SK-N-SH (cell line): ENCODE results near the gene C16orf54.

Experiments used
- EP300 ChIP-seq, 2 experiments: IDR thresholded peaks; 2 replicates each; pipeline versions ENCODE4 v1.4.0 to v1.6.1; 2012; ENCODE audit warnings: borderline replicate concordance in 1 of 2, low read depth in 1 of 2, low read length in 1 of 2
- EZH2phosphoT487 ChIP-seq: fragments of 200-600 bp; sonication (generic); IDR thresholded peaks from 2 replicates; pipeline ENCODE4 v1.6.1; 2017; ENCODE audit warnings: low read depth, mixed run types, mild to moderate bottlenecking, antibody characterized with exemption, moderate library complexity, borderline replicate concordance
- MEF2A ChIP-seq: IDR thresholded peaks from 2 replicates; pipeline ENCODE4 v1.4.0; 2012; ENCODE audit warnings: low read depth, borderline replicate concordance
- POLR2AphosphoS5 ChIP-seq: IDR thresholded peaks from 2 replicates; pipeline ENCODE4 v1.6.1; 2012; ENCODE audit warnings: low read depth, low read length
- RAD21 ChIP-seq: IDR thresholded peaks from 2 replicates; pipeline ENCODE4 v1.6.1; 2012; ENCODE audit warnings: mild to moderate bottlenecking, low read length
- RFX5 ChIP-seq: IDR thresholded peaks from 2 replicates; pipeline ENCODE4 v1.6.1; 2012; ENCODE audit warnings: mild to moderate bottlenecking, improper control_type of control experiment, low read length
- RXRA ChIP-seq: IDR thresholded peaks from 2 replicates; pipeline ENCODE4 v1.4.0; 2012; ENCODE audit warnings: low read depth, mild to moderate bottlenecking, borderline replicate concordance
- YY1 ChIP-seq: IDR thresholded peaks from 2 replicates; pipeline ENCODE4 v1.4.0; 2012; ENCODE audit warnings: low read depth, mild to moderate bottlenecking
- TF ChIP-seq, protein P1 (sequence below): fragments of 200-600 bp; sonication (generic); IDR thresholded peaks from 2 replicates; pipeline ENCODE4 v1.6.1; 2017; ENCODE audit warnings: antibody characterized with exemption, mild to moderate bottlenecking, moderate library complexity
- TF ChIP-seq, protein P2 (sequence below): IDR thresholded peaks from 2 replicates; pipeline ENCODE4 v1.4.0; 2012; ENCODE audit warnings: low read depth
- TF ChIP-seq, protein P3 (sequence below): IDR thresholded peaks from 2 replicates; pipeline ENCODE4 v1.6.1; 2012; ENCODE audit warnings: mild to moderate bottlenecking, low read depth, low read length, moderate library complexity
- TF ChIP-seq, protein P4 (sequence below): IDR thresholded peaks from 2 replicates; pipeline ENCODE4 v1.4.0; 2012; ENCODE audit warnings: low read depth, borderline replicate concordance

DNA sequence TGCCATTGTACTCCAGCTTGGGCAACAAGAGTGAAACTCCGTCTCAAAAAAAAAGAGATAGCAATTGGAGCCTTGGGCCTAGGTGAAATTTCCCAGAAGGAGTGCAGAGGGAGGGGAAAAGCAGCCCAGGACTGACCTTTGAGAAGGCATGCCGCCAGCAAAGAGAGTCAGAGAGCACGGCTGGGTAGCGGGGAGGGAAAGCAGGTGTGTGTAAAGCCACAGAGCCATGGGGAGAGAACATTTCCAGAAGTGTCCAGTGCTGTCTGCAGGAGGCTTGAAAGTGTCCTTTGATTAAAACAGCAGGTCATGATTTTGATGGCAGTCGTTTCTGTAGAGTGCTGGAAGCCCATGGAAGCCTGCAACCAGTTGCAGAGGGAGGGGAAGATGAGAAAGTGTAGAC is 8.1 kb downstream of the C16orf54 start:
- TF ChIP-seq, protein P1, sequence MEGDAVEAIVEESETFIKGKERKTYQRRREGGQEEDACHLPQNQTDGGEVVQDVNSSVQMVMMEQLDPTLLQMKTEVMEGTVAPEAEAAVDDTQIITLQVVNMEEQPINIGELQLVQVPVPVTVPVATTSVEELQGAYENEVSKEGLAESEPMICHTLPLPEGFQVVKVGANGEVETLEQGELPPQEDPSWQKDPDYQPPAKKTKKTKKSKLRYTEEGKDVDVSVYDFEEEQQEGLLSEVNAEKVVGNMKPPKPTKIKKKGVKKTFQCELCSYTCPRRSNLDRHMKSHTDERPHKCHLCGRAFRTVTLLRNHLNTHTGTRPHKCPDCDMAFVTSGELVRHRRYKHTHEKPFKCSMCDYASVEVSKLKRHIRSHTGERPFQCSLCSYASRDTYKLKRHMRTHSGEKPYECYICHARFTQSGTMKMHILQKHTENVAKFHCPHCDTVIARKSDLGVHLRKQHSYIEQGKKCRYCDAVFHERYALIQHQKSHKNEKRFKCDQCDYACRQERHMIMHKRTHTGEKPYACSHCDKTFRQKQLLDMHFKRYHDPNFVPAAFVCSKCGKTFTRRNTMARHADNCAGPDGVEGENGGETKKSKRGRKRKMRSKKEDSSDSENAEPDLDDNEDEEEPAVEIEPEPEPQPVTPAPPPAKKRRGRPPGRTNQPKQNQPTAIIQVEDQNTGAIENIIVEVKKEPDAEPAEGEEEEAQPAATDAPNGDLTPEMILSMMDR = no peak
- TF ChIP-seq MEF2A (no peak), RAD21 (no peak), EP300 (IDR thresholded peaks at IDR 0.05; ENCODE audit: borderline replicate concordance in 1 of 2, low read depth in 1 of 2, low read length in 1 of 2) (no peak), YY1 (no peak), RFX5 (no peak), EZH2phosphoT487 (no peak), RXRA (no peak), POLR2AphosphoS5 (no peak)
- TF ChIP-seq, protein P2, sequence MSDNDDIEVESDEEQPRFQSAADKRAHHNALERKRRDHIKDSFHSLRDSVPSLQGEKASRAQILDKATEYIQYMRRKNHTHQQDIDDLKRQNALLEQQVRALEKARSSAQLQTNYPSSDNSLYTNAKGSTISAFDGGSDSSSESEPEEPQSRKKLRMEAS = no peak
- TF ChIP-seq, protein P3, sequence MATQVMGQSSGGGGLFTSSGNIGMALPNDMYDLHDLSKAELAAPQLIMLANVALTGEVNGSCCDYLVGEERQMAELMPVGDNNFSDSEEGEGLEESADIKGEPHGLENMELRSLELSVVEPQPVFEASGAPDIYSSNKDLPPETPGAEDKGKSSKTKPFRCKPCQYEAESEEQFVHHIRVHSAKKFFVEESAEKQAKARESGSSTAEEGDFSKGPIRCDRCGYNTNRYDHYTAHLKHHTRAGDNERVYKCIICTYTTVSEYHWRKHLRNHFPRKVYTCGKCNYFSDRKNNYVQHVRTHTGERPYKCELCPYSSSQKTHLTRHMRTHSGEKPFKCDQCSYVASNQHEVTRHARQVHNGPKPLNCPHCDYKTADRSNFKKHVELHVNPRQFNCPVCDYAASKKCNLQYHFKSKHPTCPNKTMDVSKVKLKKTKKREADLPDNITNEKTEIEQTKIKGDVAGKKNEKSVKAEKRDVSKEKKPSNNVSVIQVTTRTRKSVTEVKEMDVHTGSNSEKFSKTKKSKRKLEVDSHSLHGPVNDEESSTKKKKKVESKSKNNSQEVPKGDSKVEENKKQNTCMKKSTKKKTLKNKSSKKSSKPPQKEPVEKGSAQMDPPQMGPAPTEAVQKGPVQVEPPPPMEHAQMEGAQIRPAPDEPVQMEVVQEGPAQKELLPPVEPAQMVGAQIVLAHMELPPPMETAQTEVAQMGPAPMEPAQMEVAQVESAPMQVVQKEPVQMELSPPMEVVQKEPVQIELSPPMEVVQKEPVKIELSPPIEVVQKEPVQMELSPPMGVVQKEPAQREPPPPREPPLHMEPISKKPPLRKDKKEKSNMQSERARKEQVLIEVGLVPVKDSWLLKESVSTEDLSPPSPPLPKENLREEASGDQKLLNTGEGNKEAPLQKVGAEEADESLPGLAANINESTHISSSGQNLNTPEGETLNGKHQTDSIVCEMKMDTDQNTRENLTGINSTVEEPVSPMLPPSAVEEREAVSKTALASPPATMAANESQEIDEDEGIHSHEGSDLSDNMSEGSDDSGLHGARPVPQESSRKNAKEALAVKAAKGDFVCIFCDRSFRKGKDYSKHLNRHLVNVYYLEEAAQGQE = no peak
- TF ChIP-seq, protein P4, sequence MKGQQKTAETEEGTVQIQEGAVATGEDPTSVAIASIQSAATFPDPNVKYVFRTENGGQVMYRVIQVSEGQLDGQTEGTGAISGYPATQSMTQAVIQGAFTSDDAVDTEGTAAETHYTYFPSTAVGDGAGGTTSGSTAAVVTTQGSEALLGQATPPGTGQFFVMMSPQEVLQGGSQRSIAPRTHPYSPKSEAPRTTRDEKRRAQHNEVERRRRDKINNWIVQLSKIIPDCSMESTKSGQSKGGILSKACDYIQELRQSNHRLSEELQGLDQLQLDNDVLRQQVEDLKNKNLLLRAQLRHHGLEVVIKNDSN = no peak
